Activated B cell treated with CpG ODN at 0.5 μM for 24 hours (primary cell): ENCODE data around the gene RAD9A. TPM values are rescaled to one million over a fixed set of nuclear protein-coding genes. Genes with fewer than 3 reads are reported as not detected.

Source experiments
- ATAC-seq: fragments of 200-7000 bp; cut with Tn5 transposase; one replicate; pipeline ENCODE4 v1.10.0; 2021; ENCODE audit warnings: low read depth, mild to moderate bottlenecking, moderate library complexity
- CTCF ChIA-PET: fragments of 350-600 bp; sonication (Branson Sonifier 250); formaldehyde crosslinking; loops from one replicate; lab custom pipeline; 2021; ENCODE audit warnings: antibody characterized with exemption; lab: Charles Lee
- POLR2A ChIA-PET: fragments of 350-600 bp; sonication (Branson Sonifier 250); formaldehyde crosslinking; loops from one replicate; lab custom pipeline; 2021; ENCODE audit warnings: antibody characterized with exemption; lab: Charles Lee
- DNase-seq: peaks from one replicate; pipeline ENCODE4 v3.0.0; 2022
- H3K27ac Mint-ChIP-seq: one replicate; pipeline ENCODE4 v1.8.0; 2020; ENCODE audit warnings: mixed read lengths
- H3K27me3 Mint-ChIP-seq: one replicate; pipeline ENCODE4 v1.8.0; 2021; ENCODE audit warnings: mixed read lengths
- H3K36me3 Mint-ChIP-seq: one replicate; pipeline ENCODE4 v1.8.0; 2021; ENCODE audit warnings: low read depth, mixed read lengths
- H3K4me1 Mint-ChIP-seq: one replicate; pipeline ENCODE4 v1.8.0; 2021; ENCODE audit warnings: mixed read lengths
- H3K4me3 Mint-ChIP-seq: one replicate; pipeline ENCODE4 v1.8.0; 2020; ENCODE audit warnings: mild to moderate bottlenecking, mixed read lengths
- H3K9me3 Mint-ChIP-seq: one replicate; pipeline ENCODE4 v1.8.0; 2020; ENCODE audit warnings: mixed read lengths
- intact Hi-C: fragments of 100-400 bp; cut with micrococcal nuclease; formaldehyde crosslinking; loops from one replicate; pipeline ENCODE4 v1.15.1; 2024
- total RNA-seq: library from RNA; stranded (reverse); gene quantifications from 2 replicates; pipeline ENCODE4 v1.2.3, GENCODE V29; 2022
- TF ChIP-seq, protein P1 (sequence below): fragments of 200-600 bp; IDR thresholded peaks from one replicate; pipeline ENCODE4 v1.8.0; 2022; ENCODE audit warnings: antibody characterized with exemption, mild to moderate bottlenecking

The RAD9A gene
- total RNA-seq, 1 donor from 2014 or later: 35.2 TPM

DNA sequence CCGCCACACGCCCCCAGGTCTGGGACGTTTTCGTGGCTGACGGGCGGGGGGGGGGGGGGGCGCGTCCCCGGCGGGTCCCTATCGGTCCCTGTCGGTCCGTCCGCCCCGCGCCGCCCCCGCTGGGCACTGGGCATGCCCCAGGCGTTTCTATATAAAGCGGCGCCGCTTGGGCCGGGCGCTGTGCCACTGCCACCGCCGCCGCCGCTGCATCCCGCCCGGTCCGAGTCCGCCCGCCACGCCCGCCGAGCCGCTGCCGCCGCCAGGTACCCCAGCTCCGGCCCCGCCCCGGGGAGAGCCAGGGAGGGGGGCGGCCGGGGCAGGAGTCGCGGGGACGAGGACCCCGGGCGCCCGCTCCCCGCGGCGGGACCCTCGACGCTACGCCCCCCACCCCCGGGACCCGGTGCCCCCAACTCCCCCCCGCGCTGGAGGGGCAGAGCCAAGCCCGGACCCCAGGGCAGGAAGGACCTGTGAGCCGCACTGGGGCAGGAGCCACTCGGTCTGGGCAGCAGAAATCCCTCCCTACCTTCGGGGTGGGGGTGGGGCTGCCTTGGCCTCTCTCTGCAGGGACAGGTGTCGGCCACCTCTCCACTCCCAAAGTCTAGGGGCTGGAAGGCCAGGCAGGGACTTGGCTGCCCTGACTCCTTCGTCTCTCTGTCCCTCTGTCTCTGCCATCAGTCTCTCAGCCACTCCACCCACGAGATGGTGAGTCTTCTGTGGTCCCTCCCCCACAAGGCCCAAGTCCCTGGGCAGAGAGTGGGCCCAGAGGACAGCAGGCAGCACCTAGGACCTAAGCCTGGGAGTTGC, 23.9 kb downstream of the RAD9A start, which contains the start of gene CARNS1:
Gene CARNS1, plus strand, starts transcription at position 178 of the 804 bp plus-strand sequence. Its CDS starts 522 bp downstream, at position 700.
- peaks cover 83% of the 10 kb centered on the region for H3K4me1 Mint-ChIP-seq
- peak within 1 kb of the TSS; percentile 83 for H3K4me3 Mint-ChIP-seq
- intact Hi-C loops: no loop called here
- ChIA-PET CTCF (interaction anchor here (0.8 kb wide), 1 partner anchor 14 kb away, joined by 3 read pairs; the partner anchor contains the start of gene PPP1CA), POLR2A (interaction anchor here (0.5 to 13.9 kb wide), 6 partner anchors 8 to 289 kb away, joined by 5 to 404 read pairs (median 60); partner anchors contain the start of genes PPP1CA, PTPRCAP, RPS6KB2 and TBC1D10C)
- H3K9me3 Mint-ChIP-seq: no peaks in the 10 kb centered on the region
- H3K27ac Mint-ChIP-seq: peak within 1 kb of the TSS; percentile 90
- ATAC-seq (no peak), DNase-seq (no peak)
- TF ChIP-seq, protein P1, sequence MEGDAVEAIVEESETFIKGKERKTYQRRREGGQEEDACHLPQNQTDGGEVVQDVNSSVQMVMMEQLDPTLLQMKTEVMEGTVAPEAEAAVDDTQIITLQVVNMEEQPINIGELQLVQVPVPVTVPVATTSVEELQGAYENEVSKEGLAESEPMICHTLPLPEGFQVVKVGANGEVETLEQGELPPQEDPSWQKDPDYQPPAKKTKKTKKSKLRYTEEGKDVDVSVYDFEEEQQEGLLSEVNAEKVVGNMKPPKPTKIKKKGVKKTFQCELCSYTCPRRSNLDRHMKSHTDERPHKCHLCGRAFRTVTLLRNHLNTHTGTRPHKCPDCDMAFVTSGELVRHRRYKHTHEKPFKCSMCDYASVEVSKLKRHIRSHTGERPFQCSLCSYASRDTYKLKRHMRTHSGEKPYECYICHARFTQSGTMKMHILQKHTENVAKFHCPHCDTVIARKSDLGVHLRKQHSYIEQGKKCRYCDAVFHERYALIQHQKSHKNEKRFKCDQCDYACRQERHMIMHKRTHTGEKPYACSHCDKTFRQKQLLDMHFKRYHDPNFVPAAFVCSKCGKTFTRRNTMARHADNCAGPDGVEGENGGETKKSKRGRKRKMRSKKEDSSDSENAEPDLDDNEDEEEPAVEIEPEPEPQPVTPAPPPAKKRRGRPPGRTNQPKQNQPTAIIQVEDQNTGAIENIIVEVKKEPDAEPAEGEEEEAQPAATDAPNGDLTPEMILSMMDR: no peak
- no peaks in the 10 kb centered on the region for H3K36me3 Mint-ChIP-seq
- no peaks in the 10 kb centered on the region for H3K27me3 Mint-ChIP-seq

DNA sequence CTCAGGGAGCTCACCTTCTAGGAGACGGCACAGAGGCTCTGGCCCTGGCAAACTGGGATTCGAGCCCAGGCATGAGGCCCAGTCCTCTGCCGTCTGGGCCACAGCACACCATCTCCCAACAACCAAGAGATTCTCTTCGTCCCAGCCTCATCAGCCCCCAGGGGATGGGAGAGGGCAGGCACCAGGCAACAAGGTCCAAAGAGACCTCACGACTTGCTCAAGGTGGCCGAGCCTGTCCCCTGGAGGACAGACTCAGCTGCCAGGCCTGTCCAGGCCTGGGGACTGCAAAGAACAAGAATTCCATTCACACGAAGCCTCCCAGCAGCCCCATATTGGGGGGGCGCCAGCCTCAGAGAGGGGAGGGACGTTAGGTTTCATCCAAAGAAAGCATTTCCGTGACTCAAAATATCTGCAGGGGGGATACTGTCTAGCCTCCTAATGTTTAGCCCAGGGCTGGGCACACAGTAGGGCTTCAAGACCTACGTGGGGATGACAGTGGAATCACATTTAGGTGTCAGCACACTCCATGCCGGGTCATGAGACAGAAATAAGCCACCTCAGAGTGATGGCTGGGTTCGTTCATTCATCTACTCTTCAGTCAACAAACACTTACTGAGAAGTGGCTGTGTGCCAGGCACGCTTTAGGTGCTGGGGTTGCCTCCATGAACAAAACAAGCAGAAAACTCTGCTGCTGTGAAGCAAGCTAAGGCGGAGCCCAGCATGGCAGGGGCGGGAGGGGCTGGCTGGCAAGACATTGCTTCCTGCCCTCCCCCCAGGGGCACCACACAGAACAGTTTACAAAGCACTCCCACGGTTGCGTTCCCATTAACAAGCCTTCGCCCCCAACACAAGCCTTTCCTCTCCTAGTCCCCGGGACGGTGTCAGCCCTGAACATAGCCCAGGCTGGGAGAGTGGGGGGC, 24.9 kb downstream of the RAD9A start:
- intact Hi-C loops: no loop called here
- H3K27ac Mint-ChIP-seq: peak overlapping the region; percentile 90
- TF ChIP-seq, protein P1: no peak
- ATAC-seq (no peak), DNase-seq (no peak)
- H3K36me3 Mint-ChIP-seq: no peaks in the 10 kb centered on the region
- ChIA-PET POLR2A (interaction anchor here (0.5 to 13.9 kb wide), 11 partner anchors 9 to 290 kb away, joined by 3 to 404 read pairs (median 18); partner anchors contain the start of genes PITPNM1, POLD4, PPP1CA and PTPRCAP), CTCF (interaction anchor here (0.8 to 5.0 kb wide), 3 partner anchors 14 to 34 kb away, joined by 3 to 53 read pairs (median 5); partner anchors contain the start of genes PPP1CA and TBC1D10C)
- H3K27me3 Mint-ChIP-seq: no peaks in the 10 kb centered on the region
- no peaks in the 10 kb centered on the region for H3K9me3 Mint-ChIP-seq
- peak overlapping the region; percentile 72 for H3K4me3 Mint-ChIP-seq
- peaks cover 77% of the 10 kb centered on the region for H3K4me1 Mint-ChIP-seq

DNA sequence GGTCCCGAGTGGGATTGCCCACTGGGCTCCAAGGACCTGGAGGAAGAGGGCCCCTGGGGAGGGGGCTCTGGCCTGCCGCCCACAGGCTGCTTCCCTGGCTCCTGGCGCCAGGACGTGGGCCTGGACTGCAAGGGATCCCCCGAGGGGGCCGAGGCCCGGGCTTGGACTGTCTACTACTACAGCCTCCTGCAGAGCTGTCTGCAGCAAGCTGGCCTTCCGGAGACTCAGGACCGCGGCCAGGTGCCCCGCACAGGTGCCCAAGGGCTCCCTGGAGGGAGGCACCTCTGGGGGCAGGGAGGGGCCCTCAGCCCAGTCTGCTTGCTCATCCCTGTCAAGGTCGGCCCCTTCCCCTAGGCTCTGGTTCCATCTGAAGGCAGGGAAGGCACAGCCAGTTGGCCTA, 25.6 kb downstream of the RAD9A start:
- H3K27me3 Mint-ChIP-seq: no peaks in the 10 kb centered on the region
- ATAC-seq (no peak), DNase-seq (no peak)
- intact Hi-C loops: no loop called here
- H3K36me3 Mint-ChIP-seq: no peaks in the 10 kb centered on the region
- H3K9me3 Mint-ChIP-seq: no peaks in the 10 kb centered on the region
- CTCF ChIA-PET: interaction anchor here (1.4 to 5.0 kb wide), 4 partner anchors 10 to 35 kb away, joined by 3 to 53 read pairs (median 4); partner anchors contain the start of genes PPP1CA, PTPRCAP and TBC1D10C
- peaks cover 69% of the 10 kb centered on the region for H3K4me1 Mint-ChIP-seq
- POLR2A ChIA-PET: interaction anchor here (0.6 to 13.9 kb wide), 16 partner anchors 9 to 389 kb away, joined by 3 to 404 read pairs (median 8); partner anchors contain the start of genes AIP, CDK2AP2, GSTP1 and PITPNM1
- H3K27ac Mint-ChIP-seq: peak overlapping the region; percentile 90
- no peak overlapping the region for H3K4me3 Mint-ChIP-seq
- TF ChIP-seq, protein P1: no peak

DNA sequence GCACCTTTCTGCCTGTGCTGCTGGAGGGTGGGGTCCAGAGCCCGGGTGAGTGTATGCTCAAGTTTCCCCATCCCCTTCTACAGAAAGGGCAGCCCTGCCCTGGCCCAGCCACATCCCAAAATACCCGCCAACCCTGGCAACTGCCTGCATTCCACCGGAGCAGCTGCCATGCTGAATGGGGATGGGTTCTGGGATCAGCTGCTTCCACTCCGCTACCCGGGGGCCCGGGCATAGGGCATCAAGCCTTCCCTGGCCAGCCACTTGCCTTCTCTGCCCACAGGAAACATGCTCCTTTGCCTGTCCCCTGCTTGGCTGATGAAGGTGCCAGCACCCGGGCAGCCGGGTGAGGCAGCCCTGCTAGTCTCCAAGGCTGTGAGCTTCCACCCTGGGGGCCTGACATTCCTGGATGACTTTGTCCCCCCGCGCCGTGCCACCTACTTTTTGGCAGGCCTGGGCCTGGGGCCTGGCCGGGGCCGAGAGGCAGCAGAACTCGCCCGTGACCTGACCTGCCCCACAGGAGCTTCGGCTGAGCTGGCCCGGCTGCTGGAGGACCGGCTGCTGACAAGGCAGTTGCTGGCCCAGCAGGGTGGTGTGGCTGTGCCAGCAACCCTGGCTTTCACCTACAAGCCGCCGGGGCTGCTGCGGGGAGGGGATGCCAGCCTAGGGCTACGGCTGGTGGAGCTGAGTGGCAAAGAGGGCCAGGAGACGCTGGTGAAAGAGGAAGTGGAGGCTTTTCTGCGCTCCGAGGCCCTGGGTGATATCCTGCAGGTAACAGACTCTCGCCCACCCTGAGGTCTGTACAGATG, 26.9 kb downstream of the RAD9A start:
- CTCF ChIA-PET: interaction anchor here (0.9 to 5.0 kb wide), 7 partner anchors 12 to 67 kb away, joined by 3 to 53 read pairs (median 3); partner anchors contain the start of genes PPP1CA, PTPRCAP and TBC1D10C
- peak; percentile 61 for DNase-seq
- Mint-ChIP-seq H3K27me3 (no peaks in the 10 kb centered on the region), H3K36me3 (no peaks in the 10 kb centered on the region), H3K4me3 (peak overlapping the region; percentile 68), H3K9me3 (no peaks in the 10 kb centered on the region), H3K27ac (peak overlapping the region; percentile 83), H3K4me1 (peaks cover 61% of the 10 kb centered on the region)
- POLR2A ChIA-PET: interaction anchor here (0.5 to 13.9 kb wide), 27 partner anchors 7 to 387 kb away, joined by 3 to 404 read pairs (median 5); partner anchors contain the start of genes AIP, CABP2, CABP4 and CDK2AP2
- TF ChIP-seq, protein P1: no peak
- peak; percentile 45 for ATAC-seq
- intact Hi-C loops: loop anchor here (1.0 kb wide), 2 partner anchors 8 to 10 kb away; partner anchors contain the start of gene RPS6KB2
